A673 (cell line): ENCODE results near the gene KCTD21. TPM values are rescaled to one million over a fixed set of nuclear protein-coding genes. Genes with fewer than 3 reads are reported as not detected.

Experiments used
- BruUV-seq: library from RNA; stranded (reverse); fragments of 400-500 nt; replicated peaks from 2 replicates; lab custom pipeline; 2021; lab: Mats Ljungman, UMichigan
- CTCF ChIA-PET: fragments of 300-600 bp; sonication (Branson Sonifier 250); formaldehyde crosslinking; loops from one replicate; lab custom pipeline; 2022; ENCODE audit warnings: antibody characterized with exemption; lab: Charles Lee
- POLR2A ChIA-PET: fragments of 300-600 bp; sonication (Branson Sonifier 250); formaldehyde crosslinking; loops from one replicate; lab custom pipeline; 2022; ENCODE audit warnings: antibody characterized with exemption; ENCODE audit not compliant: low non-redundant PET; lab: Charles Lee
- DNase-seq: peaks from one replicate; pipeline ENCODE4 v3.0.0-alpha.2; 2015; ENCODE audit warnings: low spot score
- H3K27ac ChIP-seq: fragments of 200-600 bp; sonication (generic); 2 replicates; pipeline ENCODE4 v1.5.1; 2016; ENCODE audit warnings: mixed run types, low read depth, mild to moderate bottlenecking, mixed read lengths, antibody characterized with exemption, low read length; ENCODE audit not compliant: poor library complexity, severe bottlenecking
- H3K27me3 ChIP-seq: fragments of 200-600 bp; sonication (generic); replicated peaks from 2 replicates; pipeline ENCODE4 v1.6.1; 2017; ENCODE audit warnings: mixed run types, low read depth, mild to moderate bottlenecking, mixed read lengths, antibody characterized with exemption, low read length; ENCODE audit not compliant: insufficient read depth, poor library complexity
- H3K36me3 ChIP-seq: fragments of 200-600 bp; sonication (generic); 2 replicates; pipeline ENCODE4 v1.6.1; 2016; ENCODE audit warnings: mixed run types, mild to moderate bottlenecking, mixed read lengths, antibody characterized with exemption, low read length; ENCODE audit not compliant: insufficient read depth, poor library complexity, severe bottlenecking
- H3K4me1 ChIP-seq: fragments of 200-600 bp; sonication (generic); 2 replicates; pipeline ENCODE4 v1.6.1; 2017; ENCODE audit warnings: mixed run types, mild to moderate bottlenecking, mixed read lengths, antibody characterized with exemption, low read length; ENCODE audit not compliant: insufficient read depth, poor library complexity, severe bottlenecking
- H3K4me3 ChIP-seq: fragments of 200-600 bp; sonication (generic); 2 replicates; pipeline ENCODE4 v1.5.1; 2016; ENCODE audit warnings: low read depth, mixed run types, mild to moderate bottlenecking, mixed read lengths, low read length; ENCODE audit not compliant: poor library complexity, severe bottlenecking
- H3K9me3 ChIP-seq: fragments of 200-600 bp; sonication (generic); 2 replicates; pipeline ENCODE4 v1.6.1; 2016; ENCODE audit warnings: mixed run types, low read depth, mild to moderate bottlenecking, mixed read lengths, antibody characterized with exemption, low read length; ENCODE audit not compliant: poor library complexity, severe bottlenecking
- CTCF ChIP-seq: fragments of 300-800, 200-600 bp; sonication (generic); conservative IDR thresholded peaks from 2 replicates; pipeline ENCODE4 v1.5.1; 2017; ENCODE audit warnings: low read depth, mild to moderate bottlenecking, antibody characterized with exemption, low read length, moderate library complexity, mixed read lengths
- EZH2 ChIP-seq: fragments of 200-600 bp; sonication (generic); IDR thresholded peaks from 2 replicates; pipeline ENCODE4 v1.6.1; 2017; ENCODE audit warnings: borderline replicate concordance, low read depth, mild to moderate bottlenecking, mixed read lengths, antibody characterized with exemption, low read length; ENCODE audit not compliant: poor library complexity, severe bottlenecking
- intact Hi-C: fragments of 100-400 bp; cut with micrococcal nuclease; formaldehyde crosslinking; loops from one replicate; pipeline ENCODE4 v1.10.0; 2022; ENCODE audit not compliant: unreplicated experiment
- total RNA-seq: library from RNA; stranded (reverse); gene quantifications from 2 replicates; pipeline ENCODE4 v1.2.3, GENCODE V29; 2021

Gene KCTD21
- total RNA-seq, 1 experiment from 2014 or later = 3.5 TPM

- TF ChIP-seq EZH2 = no peak
- no peak for TF ChIP-seq CTCF
- Histone ChIP-seq H3K27me3 (no peaks in the 10 kb centered on the region), H3K9me3 (no peaks in the 10 kb centered on the region), H3K36me3 (peaks cover 3% of the 10 kb centered on the region), H3K4me3 (no peak overlapping the region), H3K4me1 (no peaks in the 10 kb centered on the region), H3K27ac (no peak overlapping the region)
- ChIA-PET POLR2A (interaction anchor here (0.6 kb wide), 1 partner anchor 1722 kb away, joined by 4 read pairs; no protein-coding TSS in a partner anchor), CTCF (no interaction called here)
- intact Hi-C loops = loop anchor here (10.0 kb wide), 1 partner anchor 432 kb away; no protein-coding TSS in a partner anchor
- no TSS peak for BruUV-seq
- DNase-seq = no peak
These were observed 56.0 kb downstream of the KCTD21 start for GRCh38 chr11:78132475-78132874.

GRCh38 chr11:78131956-78132355, 56.5 kb downstream of the KCTD21 start:
- Histone ChIP-seq H3K27me3 (no peaks in the 10 kb centered on the region), H3K36me3 (peaks cover 3% of the 10 kb centered on the region), H3K4me3 (no peak overlapping the region), H3K9me3 (no peaks in the 10 kb centered on the region), H3K4me1 (no peaks in the 10 kb centered on the region), H3K27ac (no peak overlapping the region)
- TF ChIP-seq EZH2 = no peak
- no peak for TF ChIP-seq CTCF
- BruUV-seq = no TSS peak
- no peak for DNase-seq
- ChIA-PET POLR2A (interaction anchor here (0.5 to 0.6 kb wide), 2 partner anchors 18 to 1723 kb away, joined by 4 to 6 read pairs; no protein-coding TSS in a partner anchor), CTCF (no interaction called here)
- intact Hi-C loops = loop anchor here (10.0 kb wide), 1 partner anchor 433 kb away; no protein-coding TSS in a partner anchor

DNA sequence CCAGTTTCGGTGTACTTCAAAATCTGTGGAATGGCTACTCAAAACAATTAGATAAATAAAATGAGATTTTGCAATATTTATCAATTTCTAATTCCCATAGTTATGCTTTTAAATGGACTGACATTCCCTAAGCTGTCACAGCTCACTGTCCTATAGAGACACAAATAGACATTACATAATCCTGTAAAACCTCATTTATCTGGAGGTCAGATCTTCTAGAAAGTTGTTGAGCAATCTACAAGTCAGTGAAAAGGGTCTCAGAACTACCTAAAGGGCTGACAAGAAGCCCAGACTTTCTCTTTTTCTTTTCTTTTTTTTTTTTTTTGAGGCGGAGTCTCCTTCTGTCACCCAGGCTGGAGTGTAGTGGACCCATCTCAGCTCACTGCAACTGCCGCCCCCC, 61.0 kb downstream of the KCTD21 start:
- intact Hi-C loops = no loop called here
- no peak for DNase-seq
- TF ChIP-seq EZH2 = no peak
- TF ChIP-seq CTCF = no peak
- no peak overlapping the region for H3K27ac ChIP-seq
- no peaks in the 10 kb centered on the region for H3K4me1 ChIP-seq
- POLR2A ChIA-PET = interaction anchor here (0.5 kb wide), 1 partner anchor 692 kb away, joined by 3 read pairs; no protein-coding TSS in a partner anchor
- no peak overlapping the region for H3K4me3 ChIP-seq
- no TSS peak for BruUV-seq
- no peaks in the 10 kb centered on the region for H3K9me3 ChIP-seq
- CTCF ChIA-PET = no interaction called here
- H3K36me3 ChIP-seq = peaks cover 20% of the 10 kb centered on the region
- H3K27me3 ChIP-seq = no peaks in the 10 kb centered on the region

Other genes starting within 250 kb of the KCTD21 start
- gene INTS4, start 194.0 kb downstream of the KCTD21 start, total RNA-seq = 66.1 and 68.2 TPM in 2 replicates
- gene KCTD14, start 165.3 kb downstream of the KCTD21 start, total RNA-seq = 0.45 and 1.2 TPM in 2 replicates
- not detected in 2 replicates for gene THRSP, start 124.8 kb downstream of the KCTD21 start, total RNA-seq
- gene NDUFC2, start 108.8 kb downstream of the KCTD21 start, total RNA-seq = 408 and 425 TPM in 2 replicates
- gene ALG8, start 49.0 kb downstream of the KCTD21 start, total RNA-seq = 112 and 131 TPM in 2 replicates
- gene USP35, start 293 bp upstream of the KCTD21 start, total RNA-seq = 4.8 and 6.7 TPM in 2 replicates
- 21.5 and 29.9 TPM in 2 replicates for gene GAB2, start 229.2 kb upstream of the KCTD21 start, total RNA-seq